HepG2 (cell line): ENCODE measurements around the gene PDLIM5. TPM values are rescaled to one million over a fixed set of nuclear protein-coding genes. Genes with fewer than 3 reads are reported as not detected.

ENCODE experiments used
- CBX5 ChIP-seq: sonication (generic); formaldehyde crosslinking; IDR thresholded peaks from 2 replicates; pipeline ENCODE4 v1.4.0; 2020; ENCODE audit warnings: missing genetic modification reagents, borderline replicate concordance
- DMAP1 ChIP-seq: IDR thresholded peaks from 2 replicates; pipeline ENCODE4 v1.6.1; 2016
- ELF3 ChIP-seq: IDR thresholded peaks from 2 replicates; pipeline ENCODE4 v1.6.1; 2016; ENCODE audit warnings: missing genetic modification reagents, missing compliant biosample characterization
- HNRNPLL ChIP-seq: fragments of 200-400 bp; formaldehyde crosslinking; IDR thresholded peaks from 2 replicates; pipeline ENCODE4 v1.6.1; 2017; ENCODE audit warnings: mild to moderate bottlenecking, low read depth, low read length; ENCODE audit not compliant: poor library complexity, severe bottlenecking
- KDM5B ChIP-seq: sonication (generic); formaldehyde crosslinking; IDR thresholded peaks from 2 replicates; pipeline ENCODE4 v1.4.0; 2020; ENCODE audit warnings: missing genetic modification reagents, mild to moderate bottlenecking, borderline replicate concordance
- MBD4 ChIP-seq: IDR thresholded peaks from 2 replicates; pipeline ENCODE4 v1.6.1; 2012; ENCODE audit warnings: low read length, inconsistent platforms, borderline replicate concordance
- MYC ChIP-seq: sonication (generic); formaldehyde crosslinking; IDR thresholded peaks from 2 replicates; pipeline ENCODE4 v1.9.0; 2021; ENCODE audit warnings: missing genetic modification reagents, borderline replicate concordance
- NFKBIZ ChIP-seq: IDR thresholded peaks from 2 replicates; pipeline ENCODE4 v1.6.1; 2018; ENCODE audit warnings: missing genetic modification reagents, missing compliant biosample characterization
- PHB2 ChIP-seq: fragments of 450-650 bp; IDR thresholded peaks from 2 replicates; pipeline ENCODE4 v1.6.1; 2018; ENCODE audit not compliant: partially characterized antibody
- XRCC5 ChIP-seq: fragments of 200-400 bp; formaldehyde crosslinking; optimal IDR thresholded peaks from 2 replicates; pipeline ENCODE3; 2017; ENCODE audit warnings: mild to moderate bottlenecking, low read length
- ZNF281 ChIP-seq: sonication (generic); formaldehyde crosslinking; IDR thresholded peaks from 2 replicates; pipeline ENCODE4 v1.4.0; 2020; ENCODE audit warnings: missing genetic modification reagents, borderline replicate concordance
- polyA plus RNA-seq, 8 experiments: library from polyadenylated mRNA; depleted of rRNA in 3 of 8; stranded (reverse) in 7 of 8; unstranded in 1 of 8; fragments of >200 nt; fragmentation: Illumina TruSeq in 4 of 8; extraction: Trizol in 4 of 8; gene quantifications; 2 replicates each; pipeline versions ENCODE4 v1.2.1 to v1.2.3, GENCODE V29; 2011 to 2016; ENCODE audit warnings: low read depth in 4 of 8, missing spikeins in 1 of 8, mixed read lengths in 1 of 8; ENCODE audit not compliant: insufficient read depth in 1 of 8
- total RNA-seq, 5 experiments: library from RNA; depleted of rRNA; stranded (reverse); fragments of >200 nt; fragmentation: Illumina TruSeq; extraction: Trizol; gene quantifications; 2 replicates each; pipeline ENCODE4 v1.2.3, GENCODE V29; 2016; ENCODE audit warnings: low read depth in 1 of 5
- TF ChIP-seq, protein P1 (sequence below): sonication (generic); formaldehyde crosslinking; IDR thresholded peaks from 2 replicates; pipeline ENCODE4 v1.4.0; 2020; ENCODE audit warnings: missing genetic modification reagents
- TF ChIP-seq, protein P2 (sequence below): sonication (generic); formaldehyde crosslinking; IDR thresholded peaks from 2 replicates; pipeline ENCODE4 v1.8.1; 2023; ENCODE audit warnings: missing genetic modification reagents, inconsistent platforms, borderline replicate concordance
- TF ChIP-seq, protein P3 (sequence below): sonication (generic); formaldehyde crosslinking; IDR thresholded peaks from 2 replicates; pipeline ENCODE4 v1.4.0; 2020; ENCODE audit warnings: missing genetic modification reagents, low read depth, mild to moderate bottlenecking, borderline replicate concordance
- TF ChIP-seq, protein P4 (sequence below): sonication (generic); formaldehyde crosslinking; IDR thresholded peaks from 2 replicates; pipeline ENCODE4 v1.4.0; 2020; ENCODE audit warnings: low read depth, mild to moderate bottlenecking, missing genetic modification reagents
- TF ChIP-seq, protein P5 (sequence below): IDR thresholded peaks from 2 replicates; pipeline ENCODE4 v1.6.1; 2012; ENCODE audit warnings: low read length, improper control_type of control experiment

PDLIM5 gene
- total and polyA plus RNA-seq, 2 of the 13 experiments (the other 11 are each of a cell fraction or from before 2014, with no cell fraction given): 52.8 to 119 TPM

- TF ChIP-seq ELF3 (CRISPR knock-in tag) (peak; percentile 93), PHB2 (no peak), XRCC5 (no peak), DMAP1 (CRISPR knock-in tag) (no peak), KDM5B (CRISPR knock-in tag) (peak; percentile 93; the same call in 1 of the 2 replicates), MBD4 (no peak), NFKBIZ (peak; percentile 62; the same call in 1 of the 2 replicates), ZNF281 (CRISPR knock-in tag) (no peak), CBX5 (CRISPR knock-in tag) (peak; percentile 41; the same call in 1 of the 2 replicates), HNRNPLL (peak; percentile 91), MYC (CRISPR knock-in tag) (peak; percentile 84; the same call in 1 of the 2 replicates)
- TF ChIP-seq, protein P1, sequence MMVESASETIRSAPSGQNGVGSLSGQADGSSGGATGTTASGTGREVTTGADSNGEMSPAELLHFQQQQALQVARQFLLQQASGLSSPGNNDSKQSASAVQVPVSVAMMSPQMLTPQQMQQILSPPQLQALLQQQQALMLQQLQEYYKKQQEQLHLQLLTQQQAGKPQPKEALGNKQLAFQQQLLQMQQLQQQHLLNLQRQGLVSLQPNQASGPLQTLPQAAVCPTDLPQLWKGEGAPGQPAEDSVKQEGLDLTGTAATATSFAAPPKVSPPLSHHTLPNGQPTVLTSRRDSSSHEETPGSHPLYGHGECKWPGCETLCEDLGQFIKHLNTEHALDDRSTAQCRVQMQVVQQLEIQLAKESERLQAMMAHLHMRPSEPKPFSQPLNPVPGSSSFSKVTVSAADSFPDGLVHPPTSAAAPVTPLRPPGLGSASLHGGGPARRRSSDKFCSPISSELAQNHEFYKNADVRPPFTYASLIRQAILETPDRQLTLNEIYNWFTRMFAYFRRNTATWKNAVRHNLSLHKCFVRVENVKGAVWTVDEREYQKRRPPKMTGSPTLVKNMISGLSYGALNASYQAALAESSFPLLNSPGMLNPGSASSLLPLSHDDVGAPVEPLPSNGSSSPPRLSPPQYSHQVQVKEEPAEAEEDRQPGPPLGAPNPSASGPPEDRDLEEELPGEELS (CRISPR knock-in tag): no peak
- TF ChIP-seq, protein P2, sequence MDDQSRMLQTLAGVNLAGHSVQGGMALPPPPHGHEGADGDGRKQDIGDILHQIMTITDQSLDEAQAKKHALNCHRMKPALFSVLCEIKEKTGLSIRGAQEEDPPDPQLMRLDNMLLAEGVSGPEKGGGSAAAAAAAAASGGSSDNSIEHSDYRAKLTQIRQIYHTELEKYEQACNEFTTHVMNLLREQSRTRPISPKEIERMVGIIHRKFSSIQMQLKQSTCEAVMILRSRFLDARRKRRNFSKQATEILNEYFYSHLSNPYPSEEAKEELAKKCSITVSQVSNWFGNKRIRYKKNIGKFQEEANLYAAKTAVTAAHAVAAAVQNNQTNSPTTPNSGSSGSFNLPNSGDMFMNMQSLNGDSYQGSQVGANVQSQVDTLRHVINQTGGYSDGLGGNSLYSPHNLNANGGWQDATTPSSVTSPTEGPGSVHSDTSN (CRISPR knock-in tag): no peak
- TF ChIP-seq, protein P3, sequence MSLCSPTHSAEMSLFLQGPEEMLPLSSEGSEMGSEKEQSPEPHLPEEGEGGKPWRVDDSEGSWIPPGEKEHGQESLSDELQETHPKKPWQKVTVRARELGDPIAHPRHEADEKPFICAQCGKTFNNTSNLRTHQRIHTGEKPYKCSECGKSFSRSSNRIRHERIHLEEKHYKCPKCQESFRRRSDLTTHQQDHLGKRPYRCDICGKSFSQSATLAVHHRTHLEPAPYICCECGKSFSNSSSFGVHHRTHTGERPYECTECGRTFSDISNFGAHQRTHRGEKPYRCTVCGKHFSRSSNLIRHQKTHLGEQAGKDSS (CRISPR knock-in tag): peak; percentile 71; the same call in 1 of the 2 replicates
- TF ChIP-seq, protein P4, sequence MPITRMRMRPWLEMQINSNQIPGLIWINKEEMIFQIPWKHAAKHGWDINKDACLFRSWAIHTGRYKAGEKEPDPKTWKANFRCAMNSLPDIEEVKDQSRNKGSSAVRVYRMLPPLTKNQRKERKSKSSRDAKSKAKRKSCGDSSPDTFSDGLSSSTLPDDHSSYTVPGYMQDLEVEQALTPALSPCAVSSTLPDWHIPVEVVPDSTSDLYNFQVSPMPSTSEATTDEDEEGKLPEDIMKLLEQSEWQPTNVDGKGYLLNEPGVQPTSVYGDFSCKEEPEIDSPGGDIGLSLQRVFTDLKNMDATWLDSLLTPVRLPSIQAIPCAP (CRISPR knock-in tag): no peak
- TF ChIP-seq, protein P5, sequence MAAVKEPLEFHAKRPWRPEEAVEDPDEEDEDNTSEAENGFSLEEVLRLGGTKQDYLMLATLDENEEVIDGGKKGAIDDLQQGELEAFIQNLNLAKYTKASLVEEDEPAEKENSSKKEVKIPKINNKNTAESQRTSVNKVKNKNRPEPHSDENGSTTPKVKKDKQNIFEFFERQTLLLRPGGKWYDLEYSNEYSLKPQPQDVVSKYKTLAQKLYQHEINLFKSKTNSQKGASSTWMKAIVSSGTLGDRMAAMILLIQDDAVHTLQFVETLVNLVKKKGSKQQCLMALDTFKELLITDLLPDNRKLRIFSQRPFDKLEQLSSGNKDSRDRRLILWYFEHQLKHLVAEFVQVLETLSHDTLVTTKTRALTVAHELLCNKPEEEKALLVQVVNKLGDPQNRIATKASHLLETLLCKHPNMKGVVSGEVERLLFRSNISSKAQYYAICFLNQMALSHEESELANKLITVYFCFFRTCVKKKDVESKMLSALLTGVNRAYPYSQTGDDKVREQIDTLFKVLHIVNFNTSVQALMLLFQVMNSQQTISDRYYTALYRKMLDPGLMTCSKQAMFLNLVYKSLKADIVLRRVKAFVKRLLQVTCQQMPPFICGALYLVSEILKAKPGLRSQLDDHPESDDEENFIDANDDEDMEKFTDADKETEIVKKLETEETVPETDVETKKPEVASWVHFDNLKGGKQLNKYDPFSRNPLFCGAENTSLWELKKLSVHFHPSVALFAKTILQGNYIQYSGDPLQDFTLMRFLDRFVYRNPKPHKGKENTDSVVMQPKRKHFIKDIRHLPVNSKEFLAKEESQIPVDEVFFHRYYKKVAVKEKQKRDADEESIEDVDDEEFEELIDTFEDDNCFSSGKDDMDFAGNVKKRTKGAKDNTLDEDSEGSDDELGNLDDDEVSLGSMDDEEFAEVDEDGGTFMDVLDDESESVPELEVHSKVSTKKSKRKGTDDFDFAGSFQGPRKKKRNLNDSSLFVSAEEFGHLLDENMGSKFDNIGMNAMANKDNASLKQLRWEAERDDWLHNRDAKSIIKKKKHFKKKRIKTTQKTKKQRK: no peak
These were observed at the start of gene PDLIM5 (continued) for GRCh38 chr4:94451695-94452475.
